Measurements from ENCODE around the gene BNC2.

Gene BNC2

GRCh38 chr9:16755467-16756160 is 114.9 kb downstream of the BNC2 start:
- no peak for DNase-seq

- DNase-seq: no peak
Observed at GRCh38 chr9:16754662-16755061, 115.8 kb downstream of the BNC2 start.

- no peak for DNase-seq
Observed at GRCh38 chr9:16753256-16753655, 117.2 kb downstream of the BNC2 start.

- DNase-seq: no peak
Observed at GRCh38 chr9:16752601-16753000, 117.9 kb downstream of the BNC2 start.

GRCh38 chr9:16750553-16750952 is 119.9 kb downstream of the BNC2 start:
- no peak for DNase-seq

GRCh38 chr9:16745359-16745758 is 125.1 kb downstream of the BNC2 start:
- no peak for DNase-seq

GRCh38 chr9:16744394-16744793 is 126.1 kb downstream of the BNC2 start:
- no peak for DNase-seq

- no peak for DNase-seq
Observed at GRCh38 chr9:16743375-16743774, 127.1 kb downstream of the BNC2 start.

GRCh38 chr9:16735001-16735400 is 135.5 kb downstream of the BNC2 start:
- DNase-seq: no peak

GRCh38 chr9:16732546-16732945 is 137.9 kb downstream of the BNC2 start:
- no peak for DNase-seq

- no peak for DNase-seq
Observed at GRCh38 chr9:16730162-16730561, 140.3 kb downstream of the BNC2 start.

GRCh38 chr9:16729651-16730050 is 140.8 kb downstream of the BNC2 start:
- no peak for DNase-seq

- no peak for DNase-seq
Observed at GRCh38 chr9:16728137-16728508, 142.3 kb downstream of the BNC2 start.

- peak in 2 of 3 donors; percentile 4 to 25 for DNase-seq
Observed at GRCh38 chr9:16727452-16728136, 142.9 kb downstream of the BNC2 start.

GRCh38 chr9:16726718-16727451 is 143.6 kb downstream of the BNC2 start:
- peak; percentile 38 to 70 (median 66) for DNase-seq

GRCh38 chr9:16726029-16726428 is 144.4 kb downstream of the BNC2 start:
- DNase-seq: no peak

- DNase-seq: no peak
Observed at GRCh38 chr9:16725066-16725465, 145.4 kb downstream of the BNC2 start.

GRCh38 chr9:16721972-16722371 is 148.5 kb downstream of the BNC2 start:
- DNase-seq: no peak

- no peak for DNase-seq
Observed at GRCh38 chr9:16720386-16720785, 150.1 kb downstream of the BNC2 start.

- no peak for DNase-seq
Observed at GRCh38 chr9:16719921-16720320, 150.5 kb downstream of the BNC2 start.

GRCh38 chr9:16718952-16719351 is 151.5 kb downstream of the BNC2 start:
- DNase-seq: no peak

- no peak for DNase-seq
Observed at GRCh38 chr9:16718296-16718695, 152.2 kb downstream of the BNC2 start.

- no peak for DNase-seq
Observed at GRCh38 chr9:16716601-16717000, 153.9 kb downstream of the BNC2 start.

GRCh38 chr9:16715404-16715803 is 155.1 kb downstream of the BNC2 start:
- DNase-seq: no peak

Data from suppressor macrophage treated with lipopolysaccharide for 1 hour (primary cell).